ENCODE data around the gene CHTF18. TPM values are rescaled to one million over a fixed set of nuclear protein-coding genes. Genes with fewer than 3 reads are reported as not detected.
"Not testable (repeated sequence)": the region's sequence is repeated elsewhere in the genome, so short reads cannot be mapped to it uniquely, and the experiment has no call there.

Gene CHTF18
- total RNA-seq, 1 donor, result 20.0 TPM

DNA sequence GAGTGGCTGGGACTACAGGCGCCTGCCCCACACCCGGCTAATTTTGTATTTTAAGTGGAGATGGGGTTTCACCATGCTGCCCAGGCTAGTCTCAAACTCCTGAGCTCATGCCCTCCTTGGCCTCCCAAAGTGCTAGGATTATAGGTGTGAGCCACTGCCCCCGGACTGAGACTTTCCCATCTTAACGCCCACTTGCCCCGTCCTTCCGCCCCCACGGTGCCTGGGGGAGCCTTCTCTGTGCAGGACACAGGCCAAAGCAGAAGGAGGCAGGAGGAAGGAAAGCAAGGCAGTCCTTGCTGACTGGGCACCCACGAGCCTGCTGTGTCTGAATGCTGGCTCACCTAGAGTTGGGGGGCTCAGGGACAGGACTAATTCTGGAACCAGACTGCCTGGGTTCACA lies 29.7 kb downstream of the CHTF18 start:
- TF ChIP-seq, protein P1, sequence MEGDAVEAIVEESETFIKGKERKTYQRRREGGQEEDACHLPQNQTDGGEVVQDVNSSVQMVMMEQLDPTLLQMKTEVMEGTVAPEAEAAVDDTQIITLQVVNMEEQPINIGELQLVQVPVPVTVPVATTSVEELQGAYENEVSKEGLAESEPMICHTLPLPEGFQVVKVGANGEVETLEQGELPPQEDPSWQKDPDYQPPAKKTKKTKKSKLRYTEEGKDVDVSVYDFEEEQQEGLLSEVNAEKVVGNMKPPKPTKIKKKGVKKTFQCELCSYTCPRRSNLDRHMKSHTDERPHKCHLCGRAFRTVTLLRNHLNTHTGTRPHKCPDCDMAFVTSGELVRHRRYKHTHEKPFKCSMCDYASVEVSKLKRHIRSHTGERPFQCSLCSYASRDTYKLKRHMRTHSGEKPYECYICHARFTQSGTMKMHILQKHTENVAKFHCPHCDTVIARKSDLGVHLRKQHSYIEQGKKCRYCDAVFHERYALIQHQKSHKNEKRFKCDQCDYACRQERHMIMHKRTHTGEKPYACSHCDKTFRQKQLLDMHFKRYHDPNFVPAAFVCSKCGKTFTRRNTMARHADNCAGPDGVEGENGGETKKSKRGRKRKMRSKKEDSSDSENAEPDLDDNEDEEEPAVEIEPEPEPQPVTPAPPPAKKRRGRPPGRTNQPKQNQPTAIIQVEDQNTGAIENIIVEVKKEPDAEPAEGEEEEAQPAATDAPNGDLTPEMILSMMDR (IDR thresholded peaks at IDR 0.05; ENCODE audit: insufficient read depth, low read length), result no peak
- no peak overlapping the region for H3K4me3 ChIP-seq (ENCODE audit: low read depth, low read length)
- DNase-seq (ENCODE audit: low read depth), result no peak

DNA sequence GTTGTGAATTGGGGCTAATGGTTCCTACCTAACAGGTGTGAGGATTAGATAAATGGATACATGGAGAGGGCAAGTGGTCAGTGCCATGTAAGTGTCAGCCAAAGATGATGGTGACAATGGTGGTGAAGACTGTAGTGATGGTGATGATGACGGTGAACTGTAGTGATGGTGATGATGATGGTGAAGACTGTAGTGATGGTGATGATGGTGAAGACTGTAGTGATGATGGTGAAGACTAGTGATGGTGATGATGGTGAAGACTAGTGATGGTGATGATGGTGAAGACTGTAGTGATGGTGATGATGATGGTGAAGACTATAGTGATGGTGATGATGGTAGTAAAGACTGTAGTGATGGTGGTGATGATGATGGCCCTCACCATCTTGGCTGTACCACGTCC lies 30.2 kb downstream of the CHTF18 start:
- no peak for DNase-seq (ENCODE audit: low read depth)
- TF ChIP-seq, protein P1 (IDR thresholded peaks at IDR 0.05; ENCODE audit: insufficient read depth, low read length), result no peak
- no peak overlapping the region for H3K4me3 ChIP-seq (ENCODE audit: low read depth, low read length)

DNA sequence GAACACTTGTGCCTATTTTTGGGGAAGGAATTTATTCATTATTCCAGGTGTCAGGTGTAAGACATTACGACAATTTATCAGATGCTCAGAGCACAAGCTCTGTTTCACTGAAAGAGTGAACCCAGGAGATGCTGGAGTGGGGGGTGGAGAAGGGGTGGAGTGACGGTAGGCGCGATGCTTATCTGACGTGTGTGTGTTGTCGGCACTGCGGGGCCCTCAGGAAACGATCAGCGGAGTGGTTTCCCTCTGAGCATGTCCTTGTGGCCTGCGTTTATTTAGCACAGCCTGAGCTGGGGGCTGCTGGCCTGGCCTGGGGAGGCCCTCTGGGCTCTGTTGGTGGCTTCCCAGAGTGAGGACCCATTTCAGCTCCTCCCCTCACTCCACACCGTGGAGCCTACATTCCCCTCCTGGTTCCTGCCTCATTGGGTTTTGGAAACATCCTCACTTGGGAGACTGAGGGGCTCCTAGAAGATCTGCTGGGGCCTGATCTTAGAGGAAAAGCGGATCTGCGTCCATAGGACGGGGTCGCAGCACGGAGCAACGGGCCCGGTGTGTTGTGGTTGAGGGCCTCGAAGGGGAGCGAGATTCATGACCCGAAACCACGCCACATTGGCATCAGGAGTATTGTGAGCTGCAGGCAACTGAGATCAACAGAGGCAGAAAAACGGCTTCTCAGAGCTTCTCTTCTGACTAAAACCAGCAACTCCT lies 31.1 kb downstream of the CHTF18 start:
- no peak overlapping the region for H3K4me3 ChIP-seq (ENCODE audit: low read depth, low read length)
- TF ChIP-seq, protein P1 (IDR thresholded peaks at IDR 0.05; ENCODE audit: insufficient read depth, low read length), result no peak
- no peak for DNase-seq (ENCODE audit: low read depth)

DNA sequence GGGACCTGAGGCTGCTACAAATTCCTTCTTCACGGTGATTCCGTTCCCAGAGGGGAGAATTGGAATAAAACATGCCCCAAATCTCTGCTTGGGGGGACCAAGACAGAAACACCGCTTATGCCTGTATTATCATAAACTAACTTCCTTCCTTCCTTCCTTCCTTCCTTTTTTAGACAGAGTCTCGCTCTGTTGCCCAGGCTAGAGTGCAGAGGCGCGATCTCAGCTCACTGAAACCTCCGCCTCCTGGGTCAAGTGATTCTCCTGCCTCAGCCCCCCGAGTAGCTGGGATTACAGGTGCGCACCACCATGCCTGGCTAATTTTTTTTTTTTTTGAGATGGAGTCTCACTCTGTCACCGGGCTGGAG lies 31.6 kb downstream of the CHTF18 start:
- not testable (repeated sequence) for H3K4me3 ChIP-seq (ENCODE audit: low read depth, low read length); DNase-seq (ENCODE audit: low read depth)

DNA sequence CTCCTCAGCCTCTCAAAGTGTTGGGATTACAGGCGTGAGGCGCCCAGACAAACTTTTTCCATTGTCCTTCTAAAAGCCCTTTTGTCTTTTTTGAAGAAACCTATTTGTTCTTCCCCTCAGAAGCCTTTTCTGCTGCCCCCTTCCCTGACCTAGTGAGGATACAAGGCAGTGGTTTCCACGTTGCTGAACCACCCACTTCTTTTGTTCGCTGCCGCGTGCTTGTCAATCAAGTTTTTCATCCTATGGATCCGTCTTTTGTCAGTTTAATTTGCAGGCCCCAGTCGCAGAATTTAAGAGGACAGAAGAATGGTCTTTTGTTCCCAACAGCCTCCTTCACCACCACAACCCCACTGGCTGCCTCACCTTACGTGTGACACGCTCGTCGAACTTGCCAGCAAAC lies 32.3 kb downstream of the CHTF18 start:
- TF ChIP-seq, protein P1 (IDR thresholded peaks at IDR 0.05; ENCODE audit: insufficient read depth, low read length), result no peak
- no peak for DNase-seq (ENCODE audit: low read depth)
- no peak overlapping the region for H3K4me3 ChIP-seq (ENCODE audit: low read depth, low read length)

DNA sequence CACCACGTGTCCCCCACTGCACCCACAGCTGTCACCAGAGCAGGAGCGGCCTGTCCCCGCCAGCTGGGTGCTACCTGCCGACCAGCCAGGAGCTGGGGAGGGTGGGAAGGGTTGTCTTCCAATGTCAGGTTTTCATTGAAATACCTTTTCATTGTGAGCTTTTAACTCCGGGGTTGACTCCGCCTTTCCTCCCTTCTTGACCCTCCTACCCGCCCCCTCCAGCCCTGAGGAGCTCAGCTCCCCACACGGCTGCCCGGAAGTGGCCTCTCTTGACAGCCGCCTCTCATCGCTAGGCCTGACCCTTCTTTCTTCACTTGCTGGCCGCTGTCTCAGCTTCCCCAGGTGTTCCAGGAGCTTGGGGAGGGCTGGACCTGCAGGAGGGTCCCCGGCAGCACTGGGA lies 33.3 kb downstream of the CHTF18 start:
- TF ChIP-seq, protein P1 (IDR thresholded peaks at IDR 0.05; ENCODE audit: insufficient read depth, low read length), result no peak
- no peak for DNase-seq (ENCODE audit: low read depth)
- no peak overlapping the region for H3K4me3 ChIP-seq (ENCODE audit: low read depth, low read length)

DNA sequence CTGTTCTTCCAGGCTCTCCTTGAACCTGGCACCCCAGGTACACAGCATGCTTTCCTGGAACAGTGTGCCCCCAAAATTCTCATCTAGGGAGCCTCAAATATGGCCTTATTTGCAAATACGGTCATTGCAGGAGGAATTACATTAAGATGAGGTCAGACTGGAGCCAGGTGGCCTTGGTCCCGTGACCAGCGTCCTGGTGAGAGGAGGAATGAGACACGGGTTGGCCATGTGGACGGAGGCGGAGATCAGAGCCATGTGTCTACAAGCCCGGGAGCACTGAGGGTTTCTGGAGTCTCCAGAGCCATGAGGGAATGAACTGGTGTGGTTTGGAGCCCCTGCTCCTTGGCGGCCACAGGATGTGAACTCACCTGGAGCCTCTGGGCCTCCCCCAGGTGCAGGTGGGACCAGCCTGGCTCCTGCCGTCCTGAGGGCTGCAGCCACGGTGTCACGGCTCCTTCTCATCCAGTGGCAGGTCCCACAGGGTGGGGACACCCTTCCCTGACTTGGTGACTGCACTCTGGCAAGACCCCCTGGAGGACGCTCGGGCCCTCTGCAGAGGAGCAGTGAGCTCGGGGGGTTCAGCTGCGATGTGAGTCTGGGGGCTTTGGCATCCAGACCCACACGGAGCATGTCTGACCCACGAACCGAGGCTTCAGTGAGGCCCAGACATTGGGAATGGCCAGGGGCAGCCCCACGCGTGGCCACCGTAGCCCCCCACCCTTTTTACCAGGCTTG lies 33.9 kb downstream of the CHTF18 start:
- TF ChIP-seq, protein P1 (IDR thresholded peaks at IDR 0.05; ENCODE audit: insufficient read depth, low read length), result no peak
- no peak overlapping the region for H3K4me3 ChIP-seq (ENCODE audit: low read depth, low read length)
- no peak for DNase-seq (ENCODE audit: low read depth)

Data from fibroblast of the aortic adventitia (primary cell).